Measurements from ENCODE around the gene TPT1.

The TPT1 gene

GRCh38 chr13:45339399-45339798, 1.6 kb downstream of the TPT1 start:
- Histone ChIP-seq H3K9me3 (ENCODE audit: insufficient read depth, low read depth, low read length) (no peaks in the 10 kb centered on the region), H4K20me1 (ENCODE audit: insufficient read depth, low read length, poor library complexity, severe bottlenecking) (peaks cover 62% of the 10 kb centered on the region), H3K4me3 (ENCODE audit: low read length, poor library complexity, severe bottlenecking) (peak overlapping the region; percentile 91), H3K27me3 (ENCODE audit: insufficient read depth, low read length, poor library complexity, severe bottlenecking) (peaks cover 12% of the 10 kb centered on the region), H3F3A (ENCODE audit: low read depth) (peaks cover 11% of the 10 kb centered on the region), H3K4me1 (ENCODE audit: insufficient read depth, low read length, poor library complexity, severe bottlenecking) (peaks cover 61% of the 10 kb centered on the region), H3K9ac (ENCODE audit: low read depth, low read length, poor library complexity, severe bottlenecking) (peak overlapping the region; percentile 100), H2AFZ (ENCODE audit: low read length) (no peak overlapping the region), H3K9me2 (replicated peaks; ENCODE audit: low read depth, low read length) (no peaks in the 10 kb centered on the region), H3K79me2 (ENCODE audit: insufficient read depth, low read length) (peaks cover 79% of the 10 kb centered on the region), H3K4me2 (ENCODE audit: low read depth, low read length, poor library complexity, severe bottlenecking) (peak overlapping the region; percentile 92), H3K36me3 (ENCODE audit: insufficient read depth, low read length) (peaks cover 51% of the 10 kb centered on the region)
- TF ChIP-seq EZH2phosphoT487 (IDR thresholded peaks at IDR 0.05; ENCODE audit: borderline replicate concordance): no peak
- TF ChIP-seq, protein P1, sequence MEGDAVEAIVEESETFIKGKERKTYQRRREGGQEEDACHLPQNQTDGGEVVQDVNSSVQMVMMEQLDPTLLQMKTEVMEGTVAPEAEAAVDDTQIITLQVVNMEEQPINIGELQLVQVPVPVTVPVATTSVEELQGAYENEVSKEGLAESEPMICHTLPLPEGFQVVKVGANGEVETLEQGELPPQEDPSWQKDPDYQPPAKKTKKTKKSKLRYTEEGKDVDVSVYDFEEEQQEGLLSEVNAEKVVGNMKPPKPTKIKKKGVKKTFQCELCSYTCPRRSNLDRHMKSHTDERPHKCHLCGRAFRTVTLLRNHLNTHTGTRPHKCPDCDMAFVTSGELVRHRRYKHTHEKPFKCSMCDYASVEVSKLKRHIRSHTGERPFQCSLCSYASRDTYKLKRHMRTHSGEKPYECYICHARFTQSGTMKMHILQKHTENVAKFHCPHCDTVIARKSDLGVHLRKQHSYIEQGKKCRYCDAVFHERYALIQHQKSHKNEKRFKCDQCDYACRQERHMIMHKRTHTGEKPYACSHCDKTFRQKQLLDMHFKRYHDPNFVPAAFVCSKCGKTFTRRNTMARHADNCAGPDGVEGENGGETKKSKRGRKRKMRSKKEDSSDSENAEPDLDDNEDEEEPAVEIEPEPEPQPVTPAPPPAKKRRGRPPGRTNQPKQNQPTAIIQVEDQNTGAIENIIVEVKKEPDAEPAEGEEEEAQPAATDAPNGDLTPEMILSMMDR (conservative IDR thresholded peaks at IDR 0.05; ENCODE audit: low read length): no peak

GRCh38 chr13:45337803-45338202, 3.2 kb downstream of the TPT1 start:
- Histone ChIP-seq H4K20me1 (ENCODE audit: insufficient read depth, low read length, poor library complexity, severe bottlenecking) (peaks cover 72% of the 10 kb centered on the region), H3K9me3 (ENCODE audit: insufficient read depth, low read depth, low read length) (no peaks in the 10 kb centered on the region), H3K4me3 (ENCODE audit: low read length, poor library complexity, severe bottlenecking) (peak overlapping the region; percentile 91), H3K27me3 (ENCODE audit: insufficient read depth, low read length, poor library complexity, severe bottlenecking) (peaks cover 12% of the 10 kb centered on the region), H3K4me1 (ENCODE audit: insufficient read depth, low read length, poor library complexity, severe bottlenecking) (peaks cover 77% of the 10 kb centered on the region), H3K9ac (ENCODE audit: low read depth, low read length, poor library complexity, severe bottlenecking) (peak overlapping the region; percentile 100), H3K79me2 (ENCODE audit: insufficient read depth, low read length) (peaks cover 88% of the 10 kb centered on the region), H3K4me2 (ENCODE audit: low read depth, low read length, poor library complexity, severe bottlenecking) (peak overlapping the region; percentile 92), H3F3A (ENCODE audit: low read depth) (peaks cover 22% of the 10 kb centered on the region), H3K36me3 (ENCODE audit: insufficient read depth, low read length) (peaks cover 51% of the 10 kb centered on the region), H2AFZ (ENCODE audit: low read length) (no peak overlapping the region), H3K9me2 (replicated peaks; ENCODE audit: low read depth, low read length) (no peaks in the 10 kb centered on the region)
- no peak for TF ChIP-seq EZH2phosphoT487 (IDR thresholded peaks at IDR 0.05; ENCODE audit: borderline replicate concordance)
- TF ChIP-seq, protein P1 (conservative IDR thresholded peaks at IDR 0.05; ENCODE audit: low read length): no peak

DNA sequence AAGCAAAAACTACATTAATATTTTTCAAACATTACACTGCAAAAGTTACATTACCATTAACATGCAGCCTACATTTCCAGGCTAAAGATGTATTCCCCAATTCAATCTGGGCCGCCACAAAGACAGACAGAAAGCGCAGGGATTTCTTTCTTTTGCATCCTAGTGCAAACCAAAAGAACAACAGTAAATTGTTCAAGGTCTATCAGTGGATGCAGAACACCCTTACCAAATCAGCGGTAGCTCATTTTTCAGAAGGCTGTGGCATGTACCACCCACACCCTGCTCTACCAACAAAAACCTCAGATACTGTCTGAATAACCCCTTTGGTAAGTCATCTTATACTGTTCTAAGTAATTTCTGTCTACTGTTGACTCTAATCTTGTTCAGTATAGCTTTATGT, 3.6 kb downstream of the TPT1 start:
- H3K4me2 ChIP-seq (ENCODE audit: low read depth, low read length, poor library complexity, severe bottlenecking): peak overlapping the region; percentile 92
- peaks cover 72% of the 10 kb centered on the region for H4K20me1 ChIP-seq (ENCODE audit: insufficient read depth, low read length, poor library complexity, severe bottlenecking)
- TF ChIP-seq, protein P1 (conservative IDR thresholded peaks at IDR 0.05; ENCODE audit: low read length): no peak
- TF ChIP-seq EZH2phosphoT487 (IDR thresholded peaks at IDR 0.05; ENCODE audit: borderline replicate concordance): no peak
- no peak overlapping the region for H2AFZ ChIP-seq (ENCODE audit: low read length)
- H3K9me2 ChIP-seq (replicated peaks; ENCODE audit: low read depth, low read length): no peaks in the 10 kb centered on the region
- peak overlapping the region; percentile 100 for H3K9ac ChIP-seq (ENCODE audit: low read depth, low read length, poor library complexity, severe bottlenecking)
- H3K79me2 ChIP-seq (ENCODE audit: insufficient read depth, low read length): peaks cover 88% of the 10 kb centered on the region
- H3K4me1 ChIP-seq (ENCODE audit: insufficient read depth, low read length, poor library complexity, severe bottlenecking): peaks cover 80% of the 10 kb centered on the region
- H3F3A ChIP-seq (ENCODE audit: low read depth): peaks cover 22% of the 10 kb centered on the region
- peaks cover 51% of the 10 kb centered on the region for H3K36me3 ChIP-seq (ENCODE audit: insufficient read depth, low read length)
- peak overlapping the region; percentile 91 for H3K4me3 ChIP-seq (ENCODE audit: low read length, poor library complexity, severe bottlenecking)
- H3K27me3 ChIP-seq (ENCODE audit: insufficient read depth, low read length, poor library complexity, severe bottlenecking): peaks cover 12% of the 10 kb centered on the region
- no peaks in the 10 kb centered on the region for H3K9me3 ChIP-seq (ENCODE audit: insufficient read depth, low read depth, low read length)

Measured in Loucy (cell line).